Esophagus muscularis mucosa (tissue), 4 donors: ENCODE data around the gene OMG. TPM values are rescaled to one million over a fixed set of nuclear protein-coding genes. Genes with fewer than 3 reads are reported as not detected.

Experiments
- DNase-seq: peaks from one replicate; pipeline ENCODE4 v3.0.0-alpha.2; 2017; ENCODE audit errors: extremely low spot score
- H3K27ac ChIP-seq, 4 donors: fragments of 200-600 bp; sonication (generic); replicated peaks in 1 of 4; 1 replicate in 3 of 4; 2 replicates in 1 of 4; pipeline ENCODE4 v1.5.1; 2016 to 2019; ENCODE audit warnings: mild to moderate bottlenecking in 1 of 4
- H3K27me3 ChIP-seq, 4 donors: fragments of 200-600 bp; sonication (generic); one replicate each; pipeline versions ENCODE4 v1.5.1 to v1.6.0; 2016 to 2019
- H3K36me3 ChIP-seq, 4 donors: fragments of 200-600 bp; sonication (generic); one replicate each; pipeline ENCODE4 v1.5.1; 2016 to 2019
- H3K4me1 ChIP-seq, 4 donors: fragments of 200-600 bp; sonication (generic); one replicate each; pipeline ENCODE4 v1.5.1; 2016 to 2019
- H3K4me3 ChIP-seq, 4 donors: fragments of 200-600 bp; sonication (generic); 1 replicate in 2 of 4; 2 replicates in 2 of 4; pipeline ENCODE4 v1.5.1; 2016 to 2019; ENCODE audit warnings: mild to moderate bottlenecking in 4 of 4, moderate library complexity in 1 of 4
- H3K9me3 ChIP-seq, 4 donors: fragments of 200-600 bp; sonication (generic); 1 replicate in 3 of 4; 2 replicates in 1 of 4; pipeline ENCODE4 v1.5.1; 2016 to 2019
- CTCF ChIP-seq, 3 experiments: fragments of 200-600 bp in 2 of 3; fragments of 450-650 bp in 1 of 3; sonication (generic) in 2 of 3; IDR thresholded peaks; one replicate each; pipeline ENCODE4 v1.5.1; 2017 to 2019; ENCODE audit warnings: antibody characterized with exemption in 3 of 3, mild to moderate bottlenecking in 2 of 3, moderate library complexity in 1 of 3
- EP300 ChIP-seq: sonication (generic); formaldehyde crosslinking; IDR thresholded peaks from one replicate; pipeline ENCODE4 v1.6.1; 2017; ENCODE audit warnings: antibody characterized with exemption
- POLR2A ChIP-seq: fragments of 450-650 bp; IDR thresholded peaks from one replicate; pipeline ENCODE4 v1.6.1; 2017; ENCODE audit warnings: antibody characterized with exemption, moderate library complexity, mild to moderate bottlenecking, low read depth
- POLR2AphosphoS5 ChIP-seq, 2 donors: sonication (generic); formaldehyde crosslinking; IDR thresholded peaks; one replicate each; pipeline ENCODE4 v1.6.1; 2017; ENCODE audit warnings: antibody characterized with exemption in 2 of 2
- WGBS: methylation state at CpG from one replicate; pipeline ENCODE4 v1.1.5; 2018; 5-methylcytosine and 5-hydroxymethylcytosine counted together
- intact Hi-C: fragments of 100-400 bp; cut with DNase I; formaldehyde crosslinking; loops from one replicate; pipeline ENCODE4 v1.15.1; 2023
- total RNA-seq, 4 donors: library from RNA; depleted of rRNA; stranded (reverse); fragments of >200 nt; gene quantifications; one replicate each; pipeline versions ENCODE4 v1.1.0 to v1.2.1, GENCODE V29; 2016

The OMG gene
- total RNA-seq, 4 donors from 2014 or later = 0.66 to 1.1 TPM; not detected in 2

- Histone ChIP-seq H3K36me3 (peaks cover 0 to 3% (median 2%) of the 10 kb centered on the region in 4 donors), H3K27ac (no peak overlapping the region)
- intact Hi-C loops = no loop called here
Observed at GRCh38 chr17:31320791-31321190, 23.8 kb upstream of the OMG start.

GRCh38 chr17:31320241-31320640 lies 23.2 kb upstream of the OMG start:
- Histone ChIP-seq H3K27me3 (no peaks in the 10 kb centered on the region), H3K9me3 (no peaks in the 10 kb centered on the region), H3K4me3 (peak overlapping the region in 2 of 4 donors; percentile 21 to 26), H3K27ac (no peak overlapping the region), H3K4me1 (no peaks in the 10 kb centered on the region), H3K36me3 (no peaks in the 10 kb centered on the region)
- WGBS = 78% methylated on average over 2 of the region's 2 CpGs
- TF ChIP-seq EP300 = no peak
- TF ChIP-seq POLR2A = no peak
- no peak for TF ChIP-seq POLR2AphosphoS5 (IDR thresholded peaks at IDR 0.05)
- TF ChIP-seq CTCF (IDR thresholded peaks at IDR 0.05) = no peak
- intact Hi-C loops = no loop called here
- DNase-seq = no peak

More at GRCh38 chr17:31320791-31321190, 23.8 kb upstream of the OMG start:
- Histone ChIP-seq H3K27me3 (no peaks in the 10 kb centered on the region), H3K4me1 (no peaks in the 10 kb centered on the region), H3K4me3 (peak overlapping the region; percentile 3 to 26 (median 12)), H3K9me3 (no peaks in the 10 kb centered on the region)
- 63% methylated on average over 1 of the region's 1 CpG for WGBS
- TF ChIP-seq CTCF (IDR thresholded peaks at IDR 0.05) = no peak
- no peak for TF ChIP-seq POLR2AphosphoS5 (IDR thresholded peaks at IDR 0.05)
- TF ChIP-seq EP300 = no peak
- TF ChIP-seq POLR2A = no peak
- no peak for DNase-seq

- Histone ChIP-seq H3K36me3 (no peaks in the 10 kb centered on the region), H3K27ac (peak overlapping the region in 3 of 4 donors; percentile 15 to 56 (median 44)), H3K9me3 (no peaks in the 10 kb centered on the region), H3K4me1 (no peaks in the 10 kb centered on the region), H3K4me3 (peak overlapping the region in 3 of 4 donors; percentile 14 to 23 (median 15)), H3K27me3 (no peaks in the 10 kb centered on the region)
- intact Hi-C loops = no loop called here
- DNase-seq = no peak
- WGBS = 77% methylated on average over 5 of the region's 5 CpGs
- TF ChIP-seq POLR2AphosphoS5 (IDR thresholded peaks at IDR 0.05) = no peak
- no peak for TF ChIP-seq POLR2A
- TF ChIP-seq CTCF (IDR thresholded peaks at IDR 0.05) = no peak
- TF ChIP-seq EP300 = no peak
Observed at GRCh38 chr17:31318851-31319661, 22.0 kb upstream of the OMG start.

DNA sequence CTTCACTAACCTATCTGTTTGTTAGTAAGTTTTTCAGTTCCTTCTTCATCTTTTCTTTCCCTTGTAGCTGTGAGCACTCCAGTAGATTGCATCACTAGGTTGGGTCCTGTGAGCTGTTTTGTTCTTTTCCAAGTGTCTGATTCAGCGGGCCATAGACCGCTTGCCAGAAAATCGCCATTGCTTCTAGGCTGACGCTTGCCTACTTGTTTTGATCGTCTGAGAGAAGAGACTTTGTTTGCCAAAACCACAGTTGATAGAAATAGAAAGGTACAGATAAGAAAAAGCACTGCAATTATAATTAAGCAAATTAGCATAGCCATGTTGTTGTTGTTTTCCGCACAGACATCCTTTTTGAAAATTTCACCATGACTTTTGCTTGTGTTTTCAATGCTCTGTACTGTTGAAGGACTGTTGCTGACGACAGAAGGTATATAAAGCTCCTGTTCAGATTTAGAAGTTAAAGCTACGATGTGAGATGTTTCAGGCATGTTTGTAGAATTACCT lies 21.3 kb upstream of the OMG start:
- intact Hi-C loops = no loop called here
- no peaks in the 10 kb centered on the region for H3K36me3 ChIP-seq
- WGBS = 70% methylated on average over 8 of the region's 8 CpGs
- no peaks in the 10 kb centered on the region for H3K9me3 ChIP-seq
- H3K4me1 ChIP-seq = no peaks in the 10 kb centered on the region
- H3K27ac ChIP-seq = peak overlapping the region; percentile 15 to 56 (median 36)
- H3K27me3 ChIP-seq = no peaks in the 10 kb centered on the region
- no peak for DNase-seq
- no peak for TF ChIP-seq POLR2A
- TF ChIP-seq POLR2AphosphoS5 (IDR thresholded peaks at IDR 0.05) = peak in 1 of 2 donors; percentile 40
- peak overlapping the region in 3 of 4 donors; percentile 14 to 23 (median 15) for H3K4me3 ChIP-seq

GRCh38 chr17:31314782-31315100 lies 17.7 kb upstream of the OMG start:
- no peak overlapping the region for H3K4me3 ChIP-seq
- no peaks in the 10 kb centered on the region for H3K27me3 ChIP-seq
- H3K9me3 ChIP-seq = no peaks in the 10 kb centered on the region
- H3K36me3 ChIP-seq = no peaks in the 10 kb centered on the region
- intact Hi-C loops = no loop called here
- H3K4me1 ChIP-seq = no peaks in the 10 kb centered on the region
- WGBS = 87% methylated on average over 3 of the region's 3 CpGs
- H3K27ac ChIP-seq = peak overlapping the region in 1 of 4 donors; percentile 3
- no peak for DNase-seq
- no peak for TF ChIP-seq POLR2AphosphoS5 (IDR thresholded peaks at IDR 0.05)
- TF ChIP-seq CTCF (IDR thresholded peaks at IDR 0.05) = no peak
